ENCODE data around the gene HOOK2.
"Not testable (repeated sequence)": the region's sequence is repeated elsewhere in the genome, so short reads cannot be mapped to it uniquely, and the experiment has no call there.

HOOK2 gene

GRCh38 chr19:12751635-12752034 lies 23.7 kb downstream of the HOOK2 start, which contains the start of gene BEST2:
TSS of gene BEST2 (plus strand) at chr19:12751791. CDS start at chr19:12752593, 802 bp downstream.
- DNase-seq: no peak

GRCh38 chr19:12750851-12751250 lies 24.5 kb downstream of the HOOK2 start:
- DNase-seq: no peak

- DNase-seq: peak; percentile 26
Observed at GRCh38 chr19:12749938-12750521, 25.3 kb downstream of the HOOK2 start.

- DNase-seq: no peak
Observed at GRCh38 chr19:12748489-12748888, 26.9 kb downstream of the HOOK2 start.

GRCh38 chr19:12745166-12745897 lies 30.0 kb downstream of the HOOK2 start:
- no peak for DNase-seq

GRCh38 chr19:12737835-12738351 lies 37.5 kb downstream of the HOOK2 start:
- DNase-seq: no peak

GRCh38 chr19:12736995-12737834 lies 38.1 kb downstream of the HOOK2 start, which contains the start of gene GET3:
TSS of gene GET3 (plus strand) at chr19:12737497. CDS start at chr19:12737506, 9 bp downstream.
- peak; percentile 100 for DNase-seq

- no peak for DNase-seq
Observed at GRCh38 chr19:12733369-12734214, 41.8 kb downstream of the HOOK2 start.

GRCh38 chr19:12731337-12731736 lies 44.0 kb downstream of the HOOK2 start:
- DNase-seq: no peak

GRCh38 chr19:12730064-12730463 lies 45.3 kb downstream of the HOOK2 start:
- no peak for DNase-seq

GRCh38 chr19:12727745-12728433 lies 47.5 kb downstream of the HOOK2 start:
- DNase-seq: no peak

- no peak for DNase-seq
Observed at GRCh38 chr19:12726988-12727316, 48.4 kb downstream of the HOOK2 start.

GRCh38 chr19:12725612-12726011 lies 49.7 kb downstream of the HOOK2 start:
- DNase-seq: not testable (repeated sequence)

GRCh38 chr19:12723641-12724426 lies 51.5 kb downstream of the HOOK2 start, which contains the start of gene TNPO2:
TSS of gene TNPO2 (minus strand) at chr19:12723932. CDS start at chr19:12720977, 2,955 bp downstream.
- peak; percentile 79 for DNase-seq

- DNase-seq: no peak
Observed at GRCh38 chr19:12723381-12723640, 52.0 kb downstream of the HOOK2 start.

- peak; percentile 98 for DNase-seq
Observed at GRCh38 chr19:12722566-12723380, 52.6 kb downstream of the HOOK2 start.

- peak; percentile 26 for DNase-seq
Observed at GRCh38 chr19:12721656-12722565, 53.4 kb downstream of the HOOK2 start.

- no peak for DNase-seq
Observed at GRCh38 chr19:12720851-12721655, 54.3 kb downstream of the HOOK2 start.

Measured in NCI-H1105 treated with DMSO at 0.1 percent for 48 hours (cell line).